Ovary (tissue), 9 donors: ENCODE data around the gene NCS1. TPM values are rescaled to one million over a fixed set of nuclear protein-coding genes. Genes with fewer than 3 reads are reported as not detected.

Source experiments
- DNase-seq, 5 donors: peaks; one replicate each; pipeline ENCODE4 v3.0.0-alpha.2; 2019 to 2020
- H3K27ac ChIP-seq, 2 donors: fragments of 200-600 bp; one replicate each; pipeline versions ENCODE4 v1.5.1 to v1.8.0; 2019 to 2022
- H3K27me3 ChIP-seq: fragments of 200-600 bp; one replicate; pipeline ENCODE4 v1.8.0; 2022
- H3K36me3 ChIP-seq: fragments of 200-600 bp; sonication (generic); one replicate; pipeline ENCODE4 v1.5.1; 2019
- H3K4me1 ChIP-seq: one replicate; pipeline ENCODE4 v1.8.1; 2013; ENCODE audit warnings: mild to moderate bottlenecking, moderate library complexity; ENCODE audit not compliant: insufficient read depth
- H3K4me3 ChIP-seq: fragments of 200-600 bp; sonication (generic); one replicate; pipeline ENCODE4 v1.5.1; 2017
- H3K9me3 ChIP-seq, 2 donors: fragments of 200-600 bp in 1 of 2; sonication (generic) in 1 of 2; one replicate each; pipeline versions ENCODE4 v1.5.1 to v1.8.1; 2013 to 2019; ENCODE audit warnings: mild to moderate bottlenecking in 1 of 2, moderate library complexity in 1 of 2
- EP300 ChIP-seq: sonication (generic); formaldehyde crosslinking; IDR thresholded peaks from one replicate; pipeline ENCODE4 v1.6.1; 2017; ENCODE audit warnings: antibody characterized with exemption
- POLR2A ChIP-seq: fragments of 450-650 bp; IDR thresholded peaks from one replicate; pipeline ENCODE4 v1.6.1; 2017; ENCODE audit warnings: antibody characterized with exemption, mild to moderate bottlenecking, moderate library complexity
- WGBS, 3 donors: extraction: QIAGEN DNeasy Blood & Tissue Kit in 1 of 3; methylation state at CpG; one replicate each; pipeline versions ENCODE4 v1.1.5 to v1.1.7; 2013 to 2017; 5-methylcytosine and 5-hydroxymethylcytosine counted together
- intact Hi-C, 4 donors: fragments of 100-400 bp; cut with DNase I; formaldehyde crosslinking; loops; one replicate each; pipeline versions ENCODE4 v1.11.0 to v1.15.1; 2022 to 2023
- polyA plus RNA-seq, 2 donors: library from polyadenylated mRNA; stranded (reverse); fragments of 200-250 nt in 1 of 2; fragments of 350-450 nt in 1 of 2; fragmentation: Illumina TruSeq in 1 of 2; extraction: RNeasy Lipid Tissue Mini Kit (QIAGEN cat#74804) in 1 of 2; gene quantifications; one replicate each; pipeline ENCODE4 v1.2.3, GENCODE V29; 2013 to 2014
- total RNA-seq, 7 donors: library from RNA; depleted of rRNA in 2 of 7; stranded (reverse); fragments of >200 nt in 2 of 7; fragmentation: NEBNext Ultra II Directional in 3 of 7; extraction: Animal tissue kit (Norgen Biotek cat#: 25700) in 3 of 7; gene quantifications; one replicate each; pipeline versions ENCODE4 v1.1.0 to v1.2.4, GENCODE V29; 2016 to 2023
- TF ChIP-seq, protein P1 (sequence below), 3 donors: fragments of 450-650 bp in 2 of 3; fragments of 200-600 bp in 1 of 3; IDR thresholded peaks; one replicate each; pipeline versions ENCODE4 v1.5.1 to v1.8.0; 2016 to 2022; ENCODE audit warnings: antibody characterized with exemption in 3 of 3, mild to moderate bottlenecking in 1 of 3
- donor health status: DM: no; HTN: no; CAD: no; lungs with moderate emphysema.
- donor health status: DM: no; HTN: no; CAD: no.
- donor health status: Bipolar disorder and iron deficiency.
- donor health status: DM: yes; HTN: yes; CAD: no.
- donor health status: DM: no; HTN: no; CAD: no.
- donor health status: DM: yes; HTN: yes; CAD: no.

NCS1 gene
- total and polyA plus RNA-seq, 9 donors, result 3.6 to 46.7 (median 25.0) TPM

DNA sequence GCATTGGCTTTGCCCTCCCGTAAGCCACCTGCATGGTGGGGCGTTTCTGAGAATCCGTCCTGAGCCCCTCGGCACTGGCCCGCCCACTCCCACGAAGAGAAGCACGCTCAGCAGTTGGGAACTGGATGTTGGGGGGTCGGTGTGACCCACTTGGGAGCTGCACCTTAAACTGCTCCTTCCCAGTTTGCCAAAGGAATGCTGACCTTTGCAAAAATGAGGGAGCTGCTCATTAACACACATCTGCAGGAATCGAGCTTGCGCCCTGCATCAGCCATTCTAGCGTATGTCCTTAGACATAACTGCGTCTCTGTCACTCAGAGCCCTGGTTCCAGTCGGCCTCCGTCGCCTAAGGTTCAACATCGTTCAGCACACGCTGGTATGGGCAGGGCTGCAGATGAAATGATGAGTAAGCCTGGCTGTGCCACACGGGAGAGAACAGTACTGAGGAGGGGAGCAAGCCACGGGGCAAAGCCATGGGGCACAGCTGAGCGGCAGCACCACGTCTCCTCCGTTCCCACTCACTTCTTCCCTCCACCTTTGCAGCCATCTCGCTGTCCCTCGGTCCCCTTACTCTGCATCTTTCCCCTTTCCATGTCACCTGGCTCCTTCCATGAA is 28.8 kb upstream of the NCS1 start:
- Histone ChIP-seq H3K36me3 (no peaks in the 10 kb centered on the region), H3K9me3 (no peaks in the 10 kb centered on the region), H3K27ac (no peak overlapping the region), H3K4me1 (peaks cover 12% of the 10 kb centered on the region), H3K4me3 (no peak overlapping the region), H3K27me3 (no peaks in the 10 kb centered on the region)
- no peak for DNase-seq
- intact Hi-C loops, result loop anchor here in 1 of 4 donors (2.0 kb wide), 1 partner anchor 23 kb away; no protein-coding TSS in a partner anchor
- 62 to 71% (median 69%) methylated on average over 24 of the region's 24 CpGs for WGBS, 3 donors
- TF ChIP-seq POLR2A, result no peak
- TF ChIP-seq, protein P1, sequence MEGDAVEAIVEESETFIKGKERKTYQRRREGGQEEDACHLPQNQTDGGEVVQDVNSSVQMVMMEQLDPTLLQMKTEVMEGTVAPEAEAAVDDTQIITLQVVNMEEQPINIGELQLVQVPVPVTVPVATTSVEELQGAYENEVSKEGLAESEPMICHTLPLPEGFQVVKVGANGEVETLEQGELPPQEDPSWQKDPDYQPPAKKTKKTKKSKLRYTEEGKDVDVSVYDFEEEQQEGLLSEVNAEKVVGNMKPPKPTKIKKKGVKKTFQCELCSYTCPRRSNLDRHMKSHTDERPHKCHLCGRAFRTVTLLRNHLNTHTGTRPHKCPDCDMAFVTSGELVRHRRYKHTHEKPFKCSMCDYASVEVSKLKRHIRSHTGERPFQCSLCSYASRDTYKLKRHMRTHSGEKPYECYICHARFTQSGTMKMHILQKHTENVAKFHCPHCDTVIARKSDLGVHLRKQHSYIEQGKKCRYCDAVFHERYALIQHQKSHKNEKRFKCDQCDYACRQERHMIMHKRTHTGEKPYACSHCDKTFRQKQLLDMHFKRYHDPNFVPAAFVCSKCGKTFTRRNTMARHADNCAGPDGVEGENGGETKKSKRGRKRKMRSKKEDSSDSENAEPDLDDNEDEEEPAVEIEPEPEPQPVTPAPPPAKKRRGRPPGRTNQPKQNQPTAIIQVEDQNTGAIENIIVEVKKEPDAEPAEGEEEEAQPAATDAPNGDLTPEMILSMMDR (IDR thresholded peaks at IDR 0.05), result no peak
- TF ChIP-seq EP300, result no peak

DNA sequence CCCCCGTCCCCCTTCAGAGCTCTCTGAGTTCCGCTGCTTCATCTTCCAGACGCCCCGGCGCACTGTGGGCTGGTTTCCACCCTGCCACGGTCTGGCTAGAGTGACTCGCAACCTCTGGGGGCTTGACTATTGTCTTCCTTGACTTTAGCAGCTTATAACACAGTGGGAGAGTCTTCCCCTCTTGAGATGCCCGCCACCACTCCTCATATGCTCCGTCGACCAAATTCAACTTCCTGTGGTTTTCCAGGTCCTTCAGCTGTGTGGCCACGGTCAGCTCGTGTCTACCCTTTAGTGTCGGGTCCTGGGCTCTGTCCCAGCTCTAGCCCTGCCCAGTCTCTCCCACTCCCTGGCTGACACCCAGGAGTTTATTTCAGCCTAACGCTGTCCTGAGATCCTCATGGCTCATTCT is 28.2 kb upstream of the NCS1 start:
- Histone ChIP-seq H3K36me3 (no peaks in the 10 kb centered on the region), H3K27ac (no peak overlapping the region), H3K27me3 (no peaks in the 10 kb centered on the region), H3K4me3 (no peak overlapping the region), H3K4me1 (peaks cover 9% of the 10 kb centered on the region), H3K9me3 (no peaks in the 10 kb centered on the region)
- DNase-seq, result peak; percentile 47 to 68 (median 63)
- intact Hi-C loops, result loop anchor here in 1 of 4 donors (2.0 kb wide), 1 partner anchor 23 kb away; no protein-coding TSS in a partner anchor
- WGBS, 3 donors, result 8 to 11% (median 9%) methylated on average over 14 of the region's 14 CpGs
- TF ChIP-seq POLR2A (no peak), EP300 (no peak)
- TF ChIP-seq, protein P1 (IDR thresholded peaks at IDR 0.05), result no peak

DNA sequence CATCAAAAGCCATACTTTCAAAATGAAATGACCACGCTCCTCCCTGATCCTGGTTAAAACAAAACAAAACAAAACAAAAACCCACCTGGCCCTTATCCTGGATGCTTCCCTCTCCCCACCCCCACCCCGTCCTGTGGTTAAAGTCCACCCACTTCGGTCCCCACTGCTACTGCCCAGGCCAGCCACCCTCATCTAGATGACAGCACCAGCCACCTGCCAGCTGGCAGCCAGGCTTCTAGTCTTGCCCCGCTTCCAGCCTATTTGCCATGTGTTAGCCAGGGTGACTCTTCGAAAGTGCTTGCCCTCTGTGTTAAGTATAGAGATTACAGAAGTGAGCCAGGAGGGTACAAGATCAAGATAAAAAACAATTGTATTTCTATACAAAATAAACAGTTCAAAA is 27.5 kb upstream of the NCS1 start:
- Histone ChIP-seq H3K27me3 (no peaks in the 10 kb centered on the region), H3K9me3 (no peaks in the 10 kb centered on the region), H3K27ac (no peak overlapping the region), H3K36me3 (no peaks in the 10 kb centered on the region), H3K4me3 (no peak overlapping the region), H3K4me1 (peaks cover 4% of the 10 kb centered on the region)
- DNase-seq, result no peak
- TF ChIP-seq, protein P1 (IDR thresholded peaks at IDR 0.05), result no peak
- no peak for TF ChIP-seq POLR2A
- TF ChIP-seq EP300, result no peak
- WGBS, 3 donors, result 59 to 77% (median 63%) methylated on average over 5 of the region's 5 CpGs
- intact Hi-C loops, result no loop called here

DNA sequence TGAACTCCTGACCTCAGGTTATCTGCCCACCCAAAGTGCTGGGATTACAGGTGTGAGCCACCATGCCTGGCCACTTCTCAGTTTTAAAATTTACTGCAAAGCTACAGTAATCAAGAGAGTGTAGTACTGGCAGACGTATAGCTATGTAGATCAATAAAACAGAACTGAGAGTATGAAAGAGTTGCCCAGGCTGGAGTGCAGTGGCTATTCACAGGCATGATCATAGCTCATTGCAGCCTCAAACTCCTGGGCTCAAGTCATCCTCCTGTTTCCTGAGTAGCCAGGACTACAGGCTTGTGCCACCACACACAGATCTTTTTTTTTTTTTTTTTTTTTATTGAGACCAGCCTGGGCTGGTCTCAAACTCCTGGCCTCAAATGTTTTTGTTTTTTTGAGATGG is 26.5 kb upstream of the NCS1 start:
- TF ChIP-seq POLR2A, result no peak
- TF ChIP-seq, protein P1 (IDR thresholded peaks at IDR 0.05), result no peak
- no peak for TF ChIP-seq EP300
- WGBS, 3 donors, result 76 to 88% (median 78%) methylated on average over 1 of the region's 1 CpG

More for the DNA sequence above, 26.5 kb upstream of the NCS1 start:
- Histone ChIP-seq H3K36me3 (no peaks in the 10 kb centered on the region), H3K27me3 (no peaks in the 10 kb centered on the region), H3K27ac (no peak overlapping the region), H3K9me3 (no peaks in the 10 kb centered on the region), H3K4me3 (no peak overlapping the region), H3K4me1 (peaks cover 3% of the 10 kb centered on the region)
- intact Hi-C loops, result no loop called here
- DNase-seq, result no peak
